Lung (tissue), 12 donors: ENCODE data around the gene MYO5B. TPM values are rescaled to one million over a fixed set of nuclear protein-coding genes. Genes with fewer than 3 reads are reported as not detected.
"Not testable (repeated sequence)": the region's sequence is repeated elsewhere in the genome, so short reads cannot be mapped to it uniquely, and the experiment has no call there.

Experiments
- ATAC-seq: fragments of 200-7000 bp; cut with Tn5 transposase; one replicate; pipeline ENCODE4 v1.9.1; 2020; ENCODE audit warnings: moderate number of reproducible peaks; ENCODE audit not compliant: insufficient read depth, low FRiP score
- DNase-seq, 3 donors: peaks; one replicate each; pipeline ENCODE4 v3.0.0-alpha.2; 2013 to 2017
- H3K27ac ChIP-seq, 2 donors: one replicate each; pipeline ENCODE4 v1.5.1; 2013; ENCODE audit warnings: mild to moderate bottlenecking in 2 of 2, moderate library complexity in 2 of 2, control low read depth in 1 of 2, inconsistent platforms in 1 of 2, low read depth in 1 of 2, low read length in 1 of 2
- H3K27me3 ChIP-seq, 3 donors: one replicate each; pipeline ENCODE4 v1.5.1; 2013; ENCODE audit warnings: low read length in 2 of 3; ENCODE audit not compliant: control insufficient read depth in 3 of 3, insufficient read depth in 3 of 3
- H3K36me3 ChIP-seq, 4 donors: one replicate each; pipeline ENCODE4 v1.5.1; 2013; ENCODE audit warnings: low read length in 4 of 4, mild to moderate bottlenecking in 1 of 4, moderate library complexity in 1 of 4; ENCODE audit not compliant: control insufficient read depth in 4 of 4, insufficient read depth in 4 of 4
- H3K4me1 ChIP-seq, 5 donors: one replicate each; pipeline ENCODE4 v1.5.1; 2013; ENCODE audit warnings: low read length in 5 of 5, mild to moderate bottlenecking in 2 of 5, moderate library complexity in 1 of 5; ENCODE audit not compliant: control insufficient read depth in 5 of 5, insufficient read depth in 5 of 5
- H3K4me3 ChIP-seq: one replicate; pipeline ENCODE4 v1.5.1; 2013; ENCODE audit warnings: mild to moderate bottlenecking, control low read depth, moderate library complexity
- H3K9ac ChIP-seq, 2 donors: one replicate each; pipeline ENCODE4 v1.5.1; 2013; ENCODE audit warnings: low read length in 2 of 2, control low read depth in 1 of 2; ENCODE audit not compliant: insufficient read depth in 1 of 2
- H3K9me3 ChIP-seq, 4 donors: one replicate each; pipeline ENCODE4 v1.5.1; 2013; ENCODE audit warnings: low read length in 3 of 4, mild to moderate bottlenecking in 1 of 4, moderate library complexity in 1 of 4; ENCODE audit not compliant: control insufficient read depth in 4 of 4, insufficient read depth in 3 of 4
- CTCF ChIP-seq: IDR thresholded peaks from 2 replicates; pipeline ENCODE4 v1.5.1; 2012; ENCODE audit warnings: mild to moderate bottlenecking; ENCODE audit errors: control extremely low read depth, extremely low read depth
- WGBS, 2 donors: extraction: QIAGEN DNeasy Blood & Tissue Kit; methylation state at CpG; one replicate each; pipeline ENCODE4 v1.1.7; 2013; 5-methylcytosine and 5-hydroxymethylcytosine counted together
- polyA plus RNA-seq, 2 donors: library from polyadenylated mRNA; stranded (reverse); fragments of 200-250 nt; gene quantifications; one replicate each; pipeline ENCODE4 v1.2.1, GENCODE V29; 2013
- total RNA-seq, 2 donors: library from RNA; depleted of rRNA in 1 of 2; stranded (reverse); fragments of >200 nt in 1 of 2; gene quantifications; one replicate each; pipeline ENCODE4 v1.2.1, GENCODE V29; 2014 to 2021
- donor health status: control.
- donor health status: control.
- donor health status: Bipolar disorder and iron deficiency.
- donor health status: healthy.
- donor health status: DM: yes; HTN: yes; CAD: no.

MYO5B gene
- total and polyA plus RNA-seq, 4 donors: 9.7 to 25.6 (median 19.7) TPM

GRCh38 chr18:49804096-49804495, 390.9 kb downstream of the MYO5B start:
- Histone ChIP-seq H3K4me3 (no peak overlapping the region), H3K9ac (no peak overlapping the region), H3K4me1 (peaks cover 0 to 12% (median 0%) of the 10 kb centered on the region in 5 donors), H3K36me3 (peaks cover 0 to 11% (median 4%) of the 10 kb centered on the region in 4 donors), H3K9me3 (peaks cover 0 to 4% (median 0%) of the 10 kb centered on the region in 4 donors), H3K27me3 (no peaks in the 10 kb centered on the region), H3K27ac (no peak overlapping the region)
- ATAC-seq (no peak), DNase-seq (no peak)
- TF ChIP-seq CTCF: no peak
- 91 to 93% methylated on average over 5 of the region's 5 CpGs for WGBS, 2 donors

DNA sequence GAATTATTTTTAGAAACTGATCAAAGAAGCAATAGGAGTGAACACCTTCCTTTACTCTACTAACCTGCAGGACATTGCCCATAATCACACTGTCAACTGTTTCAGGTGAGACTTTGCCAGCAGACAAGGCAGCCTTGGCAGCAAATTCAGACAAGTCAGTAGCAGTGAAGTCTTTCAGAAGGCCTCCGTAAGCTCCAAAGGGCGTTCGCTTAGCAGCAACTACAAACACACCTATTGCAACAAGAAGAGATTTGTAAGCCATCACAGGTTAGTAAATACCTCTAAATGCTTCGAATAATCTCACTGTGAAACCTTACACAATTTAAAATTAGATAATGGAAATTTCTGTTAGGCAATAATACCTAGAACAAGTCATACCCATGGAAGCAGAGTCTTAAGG, 392.3 kb downstream of the MYO5B start:
- no peak for TF ChIP-seq CTCF
- H3K36me3 ChIP-seq: peaks cover 2 to 15% (median 8%) of the 10 kb centered on the region in 4 donors
- DNase-seq (no peak), ATAC-seq (no peak)
- no peak overlapping the region for H3K9ac ChIP-seq
- H3K4me1 ChIP-seq: peaks cover 0 to 12% (median 0%) of the 10 kb centered on the region in 5 donors
- H3K27me3 ChIP-seq: no peaks in the 10 kb centered on the region
- H3K4me3 ChIP-seq: no peak overlapping the region
- no peak overlapping the region for H3K27ac ChIP-seq
- WGBS, 2 donors: 90 to 96% methylated on average over 4 of the region's 4 CpGs
- no peaks in the 10 kb centered on the region for H3K9me3 ChIP-seq

DNA sequence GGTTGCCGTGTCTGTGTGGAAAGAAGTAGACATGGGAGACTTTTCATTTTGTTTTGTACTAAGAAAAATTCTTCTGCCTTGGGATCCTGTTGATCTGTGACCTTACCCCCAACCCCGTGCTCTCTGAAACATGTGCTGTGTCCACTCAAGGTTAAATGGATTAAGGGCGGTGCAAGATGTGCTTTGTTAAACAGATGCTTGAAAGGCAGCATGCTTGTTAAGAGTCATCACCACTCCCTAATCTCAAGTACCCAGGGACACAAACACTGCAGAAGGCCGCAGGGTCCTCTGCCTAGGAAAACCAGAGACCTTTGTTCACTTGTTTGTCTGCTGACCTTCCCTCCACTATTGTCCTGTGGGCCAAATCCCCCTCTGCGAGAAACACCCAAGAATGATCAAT, 394.5 kb downstream of the MYO5B start:
- H3K4me1 ChIP-seq, H3K9me3 ChIP-seq, H3K27ac ChIP-seq, ATAC-seq, H3K9ac ChIP-seq, H3K4me3 ChIP-seq, H3K27me3 ChIP-seq, DNase-seq: not testable (repeated sequence)
- 77 to 100% methylated on average over 3 to 5 of the region's 5 CpGs for WGBS, 2 donors
- H3K36me3 ChIP-seq: peaks cover 2 to 23% (median 10%) of the 10 kb centered on the region in 4 donors

DNA sequence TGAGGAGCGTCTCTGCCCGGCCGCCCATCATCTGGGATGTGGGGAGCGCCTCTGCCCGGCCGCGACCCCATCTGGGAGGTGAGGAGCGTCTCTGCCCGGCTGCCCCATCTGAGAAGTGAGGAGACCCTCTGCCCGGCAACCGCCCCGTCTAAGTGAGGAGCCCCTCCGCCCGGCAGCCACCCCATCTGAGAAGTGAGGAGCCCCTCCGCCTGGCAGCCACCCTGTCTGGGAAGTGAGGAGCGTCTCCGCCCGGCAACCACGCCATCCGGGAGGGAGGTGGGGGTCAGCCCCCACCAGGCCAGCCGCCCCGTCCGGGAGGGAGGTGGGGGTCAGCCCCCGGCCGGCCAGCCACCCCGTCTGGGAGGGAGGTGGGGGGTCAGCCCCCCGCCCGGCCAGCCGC, 395.1 kb downstream of the MYO5B start:
- not testable (repeated sequence) for H3K9me3 ChIP-seq, H3K27me3 ChIP-seq, H3K9ac ChIP-seq, H3K4me3 ChIP-seq, DNase-seq, H3K27ac ChIP-seq, H3K4me1 ChIP-seq, ATAC-seq
- H3K36me3 ChIP-seq: peaks cover 2 to 25% (median 13%) of the 10 kb centered on the region in 4 donors
- 97 to 99% methylated on average over 10 to 25 of the region's 29 CpGs for WGBS, 2 donors

GRCh38 chr18:49798001-49798400, 396.9 kb downstream of the MYO5B start:
- Histone ChIP-seq H3K36me3 (peaks cover 2 to 32% (median 17%) of the 10 kb centered on the region in 4 donors), H3K4me1 (peaks cover 0 to 5% (median 0%) of the 10 kb centered on the region in 5 donors), H3K4me3 (no peak overlapping the region), H3K9me3 (no peaks in the 10 kb centered on the region), H3K9ac (no peak overlapping the region), H3K27ac (no peak overlapping the region), H3K27me3 (no peaks in the 10 kb centered on the region)
- DNase-seq (no peak), ATAC-seq (no peak)
- WGBS, 2 donors: 96 to 99% methylated on average over 4 of the region's 4 CpGs
- no peak for TF ChIP-seq CTCF
